ENCODE data around the gene PHEX. TPM values are rescaled to one million over a fixed set of nuclear protein-coding genes. Genes with fewer than 3 reads are reported as not detected.

PHEX gene
- total and polyA plus RNA-seq, 8 donors, result 0.05 to 0.73 (median 0.14) TPM; not detected in 5

DNA sequence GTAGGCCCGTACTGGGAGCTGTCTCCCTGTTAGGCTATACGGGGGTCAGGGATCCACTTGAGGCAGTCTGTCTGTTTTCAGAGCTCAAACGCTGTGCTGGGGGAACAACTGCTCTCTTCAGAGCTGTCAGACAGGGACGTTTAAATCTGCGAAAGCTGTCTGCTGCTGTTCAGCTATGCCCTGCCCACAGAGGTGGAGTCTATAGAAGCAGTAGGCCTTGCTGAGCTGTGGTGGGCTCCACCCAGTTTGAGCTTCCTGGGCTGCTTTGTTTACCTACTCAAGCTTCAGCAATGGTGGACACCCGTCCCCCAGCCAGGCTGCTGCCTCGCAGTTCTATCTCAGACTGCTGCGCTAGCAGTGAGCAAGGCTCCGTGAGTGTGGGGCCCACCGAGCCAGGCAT is 27.3 kb upstream of the PHEX start:
- Histone ChIP-seq H3K4me1 (no peaks in the 10 kb centered on the region), H3K9me3 (peaks cover 0 to 12% (median 6%) of the 10 kb centered on the region in 4 donors), H3K4me3 (no peak overlapping the region), H3K27ac (no peak overlapping the region), H3K36me3 (peaks cover 0 to 10% (median 5%) of the 10 kb centered on the region in 4 donors), H3K27me3 (peaks cover 0 to 7% (median 0%) of the 10 kb centered on the region in 3 donors)
- intact Hi-C loops (cut with DNase I; ENCODE audit: low total_unique reads), result no loop called here
- WGBS, 5 donors, result 75 to 100% (median 80%) methylated on average over 6 to 10 of the region's 10 CpGs
- no peak for TF ChIP-seq EP300 (IDR thresholded peaks at IDR 0.05)
- TF ChIP-seq POLR2A (IDR thresholded peaks at IDR 0.05), result no peak
- TF ChIP-seq, protein P1, sequence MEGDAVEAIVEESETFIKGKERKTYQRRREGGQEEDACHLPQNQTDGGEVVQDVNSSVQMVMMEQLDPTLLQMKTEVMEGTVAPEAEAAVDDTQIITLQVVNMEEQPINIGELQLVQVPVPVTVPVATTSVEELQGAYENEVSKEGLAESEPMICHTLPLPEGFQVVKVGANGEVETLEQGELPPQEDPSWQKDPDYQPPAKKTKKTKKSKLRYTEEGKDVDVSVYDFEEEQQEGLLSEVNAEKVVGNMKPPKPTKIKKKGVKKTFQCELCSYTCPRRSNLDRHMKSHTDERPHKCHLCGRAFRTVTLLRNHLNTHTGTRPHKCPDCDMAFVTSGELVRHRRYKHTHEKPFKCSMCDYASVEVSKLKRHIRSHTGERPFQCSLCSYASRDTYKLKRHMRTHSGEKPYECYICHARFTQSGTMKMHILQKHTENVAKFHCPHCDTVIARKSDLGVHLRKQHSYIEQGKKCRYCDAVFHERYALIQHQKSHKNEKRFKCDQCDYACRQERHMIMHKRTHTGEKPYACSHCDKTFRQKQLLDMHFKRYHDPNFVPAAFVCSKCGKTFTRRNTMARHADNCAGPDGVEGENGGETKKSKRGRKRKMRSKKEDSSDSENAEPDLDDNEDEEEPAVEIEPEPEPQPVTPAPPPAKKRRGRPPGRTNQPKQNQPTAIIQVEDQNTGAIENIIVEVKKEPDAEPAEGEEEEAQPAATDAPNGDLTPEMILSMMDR (IDR thresholded peaks at IDR 0.05), result no peak
- no peak for TF ChIP-seq POLR2AphosphoS5 (IDR thresholded peaks at IDR 0.05)
- DNase-seq, result no peak

DNA sequence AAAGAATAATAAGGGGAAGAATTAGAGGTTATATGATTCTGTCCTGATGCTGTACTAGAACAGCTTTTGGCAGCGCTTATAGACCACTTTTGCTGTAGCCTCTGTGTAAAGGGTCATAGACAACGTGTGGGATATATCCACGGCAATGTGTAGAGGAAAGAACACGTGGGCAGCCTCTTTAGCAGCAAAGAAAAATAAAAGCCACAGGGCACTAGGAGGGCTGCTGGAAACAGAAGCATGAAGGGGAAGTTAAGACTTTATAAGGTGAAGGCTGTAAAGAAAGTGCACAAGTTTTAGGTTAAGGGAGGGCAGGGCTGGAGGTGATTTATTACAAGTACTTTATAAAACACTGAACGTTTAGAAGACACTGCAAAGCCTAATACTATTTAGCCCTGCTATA is 20.1 kb upstream of the PHEX start:
- H3K4me1 ChIP-seq, result no peaks in the 10 kb centered on the region
- no peaks in the 10 kb centered on the region for H3K36me3 ChIP-seq
- H3K9me3 ChIP-seq, result peaks cover 0 to 14% (median 6%) of the 10 kb centered on the region in 4 donors
- WGBS, 5 donors, result 46 to 61% (median 50%) methylated on average over 5 of the region's 5 CpGs
- intact Hi-C loops (cut with DNase I; ENCODE audit: low total_unique reads), result no loop called here
- DNase-seq, result no peak
- TF ChIP-seq EP300 (IDR thresholded peaks at IDR 0.05), result no peak
- TF ChIP-seq POLR2AphosphoS5 (IDR thresholded peaks at IDR 0.05), result no peak
- TF ChIP-seq, protein P1 (IDR thresholded peaks at IDR 0.05), result no peak
- no peak for TF ChIP-seq POLR2A (IDR thresholded peaks at IDR 0.05)
- no peak overlapping the region for H3K4me3 ChIP-seq
- no peak overlapping the region for H3K27ac ChIP-seq
- no peaks in the 10 kb centered on the region for H3K27me3 ChIP-seq

DNA sequence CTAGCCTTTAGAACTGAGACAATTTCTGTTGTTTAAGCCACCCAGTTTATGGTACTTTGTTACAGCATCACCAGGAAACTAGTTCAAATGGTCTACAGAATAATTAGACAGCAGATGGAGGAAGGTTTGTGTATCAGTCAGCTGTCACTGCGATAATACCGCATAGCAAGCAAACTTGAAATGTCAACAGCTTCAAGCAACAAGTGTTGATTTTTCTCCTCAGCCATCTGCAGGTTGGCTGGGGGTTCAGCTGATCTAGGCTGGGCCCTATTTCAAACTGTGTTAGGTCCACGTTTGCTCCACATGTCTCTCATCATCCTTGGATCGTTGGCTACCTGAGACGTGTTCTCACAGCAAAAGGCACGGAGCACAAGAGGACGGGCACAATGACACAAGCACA is 19.2 kb upstream of the PHEX start:
- TF ChIP-seq, protein P1 (IDR thresholded peaks at IDR 0.05), result no peak
- TF ChIP-seq EP300 (IDR thresholded peaks at IDR 0.05), result no peak
- no peak for TF ChIP-seq POLR2A (IDR thresholded peaks at IDR 0.05)
- no peak for TF ChIP-seq POLR2AphosphoS5 (IDR thresholded peaks at IDR 0.05)
- Histone ChIP-seq H3K4me3 (no peak overlapping the region), H3K27ac (no peak overlapping the region), H3K9me3 (peaks cover 0 to 14% (median 6%) of the 10 kb centered on the region in 4 donors), H3K27me3 (no peaks in the 10 kb centered on the region), H3K36me3 (no peaks in the 10 kb centered on the region), H3K4me1 (no peaks in the 10 kb centered on the region)
- intact Hi-C loops (cut with DNase I; ENCODE audit: low total_unique reads), result no loop called here
- no peak for DNase-seq
- 74 to 86% (median 85%) methylated on average over 7 of the region's 7 CpGs for WGBS, 5 donors

DNA sequence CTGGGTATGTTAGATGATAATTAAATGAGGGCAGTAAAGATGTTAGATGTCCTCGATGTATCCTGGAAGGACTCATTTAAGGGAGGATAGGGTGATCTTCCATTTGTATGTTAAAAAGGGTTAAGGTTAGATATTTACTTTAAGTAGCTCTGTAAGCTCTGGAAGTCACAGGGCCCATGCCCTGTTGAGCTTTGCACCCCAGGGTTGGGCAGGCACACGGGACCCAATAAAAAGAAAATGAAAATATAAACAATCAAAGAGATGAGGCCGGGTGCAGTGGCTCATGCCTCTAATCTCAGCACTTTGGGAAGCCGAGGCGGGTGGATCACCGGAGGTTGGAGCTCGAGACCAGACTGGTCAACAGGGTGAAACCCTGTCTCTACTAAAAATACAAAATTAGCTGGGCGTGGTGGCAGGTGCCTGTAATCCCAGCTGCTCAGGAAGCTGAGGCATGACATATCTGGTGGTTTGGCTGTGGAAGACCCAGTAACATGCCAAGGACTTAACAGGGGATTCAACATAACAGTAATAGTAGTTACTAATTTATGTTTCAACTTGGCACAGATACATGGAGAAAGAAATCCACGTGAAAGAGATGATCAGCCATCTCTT is 16.9 kb upstream of the PHEX start:
- Histone ChIP-seq H3K27ac (no peak overlapping the region), H3K27me3 (no peaks in the 10 kb centered on the region), H3K4me1 (no peaks in the 10 kb centered on the region), H3K36me3 (no peaks in the 10 kb centered on the region), H3K4me3 (no peak overlapping the region), H3K9me3 (peaks cover 0 to 1% (median 0%) of the 10 kb centered on the region in 4 donors)
- TF ChIP-seq POLR2AphosphoS5 (IDR thresholded peaks at IDR 0.05) (no peak), EP300 (IDR thresholded peaks at IDR 0.05) (no peak), POLR2A (IDR thresholded peaks at IDR 0.05) (no peak)
- TF ChIP-seq, protein P1 (IDR thresholded peaks at IDR 0.05), result no peak
- no peak for DNase-seq
- 72 to 78% (median 74%) methylated on average over 9 of the region's 9 CpGs for WGBS, 5 donors
- intact Hi-C loops (cut with DNase I; ENCODE audit: low total_unique reads), result no loop called here

Measured in stomach (tissue), 9 donors.